GM18507 (cell line): Measurements from ENCODE around the gene CBR3.
"Not testable (repeated sequence)": the region's sequence is repeated elsewhere in the genome, so short reads cannot be mapped to it uniquely, and the experiment has no call there.

Source experiments
- DNase-seq: peaks from one replicate; pipeline ENCODE4 v3.0.0; 2011; ENCODE audit warnings: low read depth; ENCODE audit not compliant: insufficient read length; ENCODE audit errors: extremely low spot score
- FAIRE-seq: peaks from 2 replicates; lab custom pipeline; 2011; peaks lifted over from hg19 to GRCh38; lab: Jason Lieb, UNC

CBR3 gene

GRCh38 chr21:36134803-36135390 is at the start of gene CBR3:
Gene CBR3 (plus strand): TSS chr21:36135079. CDS start chr21:36135193, 114 bp downstream.
- no peak for FAIRE-seq
- DNase-seq, result no peak

DNA sequence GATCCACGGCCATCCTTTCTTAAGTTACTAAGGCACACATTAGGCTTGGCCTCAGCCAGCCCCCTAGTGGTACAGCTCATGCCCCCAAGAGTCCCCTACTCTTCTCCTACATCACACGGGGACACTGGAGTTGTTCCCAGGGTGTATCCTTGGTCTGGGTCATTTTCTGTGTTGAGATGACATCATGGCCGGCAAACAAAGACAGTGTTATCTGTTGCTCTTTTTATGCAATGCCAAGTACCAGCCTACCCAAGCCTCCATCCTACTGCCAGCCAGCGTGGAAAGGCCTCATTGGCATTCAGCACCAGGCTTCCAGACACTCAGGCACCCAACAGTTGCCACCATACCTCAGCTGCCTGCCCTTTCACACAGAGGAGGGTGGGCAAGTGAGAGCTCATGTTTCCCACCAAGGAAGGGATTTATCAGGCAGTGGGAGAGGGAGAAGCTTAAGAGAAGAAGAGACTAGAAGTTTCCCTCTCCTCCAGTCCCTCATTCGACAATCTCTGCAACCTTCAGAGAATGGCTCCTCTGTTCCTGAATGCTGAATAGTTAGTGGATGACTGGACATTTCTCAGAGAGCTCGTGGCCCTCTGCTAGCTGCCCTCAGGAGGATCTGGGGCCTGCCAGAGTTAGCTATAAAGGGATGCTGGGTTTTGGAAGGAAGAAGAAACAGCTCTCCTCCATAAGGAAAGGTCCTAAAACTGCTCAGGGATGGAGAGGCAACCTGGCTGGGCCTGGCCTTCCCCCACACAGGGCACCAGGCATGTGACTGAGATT is 47.3 kb upstream of the CBR3 start:
- no peak for FAIRE-seq

DNA sequence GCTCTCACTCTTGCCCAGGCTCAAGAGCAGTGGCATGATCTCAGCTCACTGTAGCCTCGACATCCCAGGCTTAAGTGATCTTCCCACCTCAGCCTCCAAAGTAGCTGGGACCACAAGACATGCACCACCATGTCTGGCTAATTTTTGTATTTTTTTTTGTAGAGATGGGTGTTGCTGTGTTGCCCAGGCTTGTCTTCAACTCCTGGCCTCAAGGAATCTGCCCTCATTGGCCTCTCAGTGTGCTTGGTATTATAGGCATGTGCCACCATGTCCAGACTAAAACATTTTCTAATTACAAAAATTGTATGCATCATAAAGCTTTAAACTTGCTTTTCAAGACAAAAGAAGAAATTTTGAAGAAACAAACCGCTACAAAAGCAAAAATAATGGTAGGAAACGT is 44.9 kb upstream of the CBR3 start:
- FAIRE-seq, result no peak
- DNase-seq, result no peak

More for the DNA sequence above, 47.3 kb upstream of the CBR3 start:
- DNase-seq, result no peak

DNA sequence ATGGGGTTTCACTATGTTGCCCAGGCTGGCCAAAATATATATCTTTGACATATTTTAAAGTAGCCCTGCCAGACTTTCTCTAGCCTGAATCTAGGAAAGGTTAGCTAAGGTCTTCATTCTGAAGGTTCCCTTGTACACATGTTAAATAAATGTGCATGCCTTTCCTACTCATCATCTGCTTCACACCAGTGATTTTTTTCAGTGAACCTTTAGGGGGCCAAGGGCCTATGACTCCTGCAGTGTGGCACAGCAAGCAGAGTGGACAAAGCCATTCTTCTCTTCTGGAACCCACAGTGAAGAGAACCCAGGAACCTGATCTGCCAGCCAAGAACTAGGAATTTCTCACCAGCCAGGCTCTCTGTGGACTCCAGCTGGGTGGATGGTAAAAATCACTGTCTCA is 42.2 kb upstream of the CBR3 start:
- no peak for DNase-seq
- no peak for FAIRE-seq

DNA sequence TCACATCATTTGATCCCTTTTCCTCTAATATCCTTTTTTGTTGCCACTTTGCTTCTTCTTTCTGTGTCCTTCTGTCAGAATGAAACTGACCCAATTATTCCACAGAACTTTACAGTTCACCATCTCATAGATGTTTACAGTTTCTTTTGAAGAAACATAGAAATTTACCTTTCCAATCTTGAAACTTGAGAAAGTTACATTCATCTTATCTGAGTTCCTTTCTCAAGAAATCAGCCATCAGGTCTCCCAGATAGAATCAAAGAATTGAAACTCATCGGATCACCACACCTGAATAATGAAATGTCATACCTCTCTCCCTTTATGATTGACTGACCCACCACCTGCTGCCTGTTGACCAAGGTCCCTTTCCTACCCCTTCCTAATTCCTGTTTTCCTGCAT is 41.4 kb upstream of the CBR3 start:
- no peak for DNase-seq

GRCh38 chr21:36096398-36097290 is 38.2 kb upstream of the CBR3 start:
- no peak for DNase-seq
- no peak for FAIRE-seq

More for the DNA sequence above, 41.4 kb upstream of the CBR3 start:
- no peak for FAIRE-seq

- DNase-seq (no peak), FAIRE-seq (peak; percentile 60)
Measured at GRCh38 chr21:36097427-36098181, 37.3 kb upstream of the CBR3 start.

DNA sequence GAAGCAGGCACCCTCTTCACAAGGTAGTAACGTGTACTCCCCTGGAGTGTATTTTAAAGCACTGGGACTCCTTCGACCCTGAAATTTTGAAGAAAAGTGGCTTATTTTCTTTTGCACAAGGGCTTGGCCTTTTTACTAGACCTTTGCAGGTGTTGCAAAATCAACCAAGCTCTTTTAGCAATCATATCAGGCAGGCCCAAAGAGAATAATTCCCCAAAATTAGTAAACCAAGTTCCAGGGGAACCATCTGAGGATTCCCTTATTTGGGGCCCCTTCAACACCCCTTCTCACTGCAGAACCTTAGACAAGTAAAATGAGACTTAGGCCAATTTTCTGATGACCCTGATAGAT is 36.7 kb upstream of the CBR3 start:
- FAIRE-seq (no peak), DNase-seq (no peak)

DNA sequence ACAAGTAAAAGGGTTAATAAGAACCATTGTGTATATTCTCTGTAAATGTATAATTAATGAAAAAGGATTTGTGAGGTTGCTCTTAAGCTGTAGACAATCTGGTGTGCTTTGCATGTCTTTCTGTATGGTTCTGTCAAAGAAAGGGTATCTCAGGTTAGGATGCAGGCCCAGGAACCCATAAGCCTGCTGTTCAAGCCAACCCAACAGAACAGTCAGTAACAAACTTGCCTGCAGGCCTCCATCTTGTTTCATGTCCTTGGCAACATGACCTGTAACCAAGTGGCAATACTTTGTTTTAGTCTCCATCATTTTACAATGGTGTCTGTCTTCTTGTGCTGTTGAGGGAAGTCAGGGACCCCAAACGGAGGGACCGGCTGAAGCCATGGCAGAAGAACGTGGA is 35.9 kb upstream of the CBR3 start:
- FAIRE-seq, result no peak
- no peak for DNase-seq

DNA sequence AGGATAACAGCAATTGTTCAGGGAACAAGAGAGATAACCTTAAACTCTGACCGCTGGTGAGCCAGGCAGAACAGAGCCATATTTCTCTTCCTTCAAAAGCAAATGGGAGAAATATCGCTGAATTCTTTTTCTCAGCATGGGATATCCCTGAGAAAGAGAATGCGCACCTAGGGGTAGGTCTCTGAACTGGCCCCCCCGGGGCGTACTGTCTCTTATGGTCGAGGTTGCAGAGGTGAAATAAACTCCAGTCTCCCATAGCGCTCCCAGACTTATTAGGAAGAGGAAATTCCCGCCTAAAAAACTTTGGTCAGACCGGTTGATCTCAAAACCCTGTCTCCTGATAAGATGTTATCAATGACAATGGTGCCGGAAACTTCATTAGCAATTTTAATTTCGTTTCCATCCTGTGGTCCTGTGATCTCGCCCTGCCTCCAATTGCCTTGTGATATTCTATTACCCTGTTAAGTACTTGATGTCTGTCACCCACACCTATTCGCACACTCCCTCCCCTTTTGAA is 35.1 kb upstream of the CBR3 start:
- not testable (repeated sequence) for DNase-seq, FAIRE-seq

DNA sequence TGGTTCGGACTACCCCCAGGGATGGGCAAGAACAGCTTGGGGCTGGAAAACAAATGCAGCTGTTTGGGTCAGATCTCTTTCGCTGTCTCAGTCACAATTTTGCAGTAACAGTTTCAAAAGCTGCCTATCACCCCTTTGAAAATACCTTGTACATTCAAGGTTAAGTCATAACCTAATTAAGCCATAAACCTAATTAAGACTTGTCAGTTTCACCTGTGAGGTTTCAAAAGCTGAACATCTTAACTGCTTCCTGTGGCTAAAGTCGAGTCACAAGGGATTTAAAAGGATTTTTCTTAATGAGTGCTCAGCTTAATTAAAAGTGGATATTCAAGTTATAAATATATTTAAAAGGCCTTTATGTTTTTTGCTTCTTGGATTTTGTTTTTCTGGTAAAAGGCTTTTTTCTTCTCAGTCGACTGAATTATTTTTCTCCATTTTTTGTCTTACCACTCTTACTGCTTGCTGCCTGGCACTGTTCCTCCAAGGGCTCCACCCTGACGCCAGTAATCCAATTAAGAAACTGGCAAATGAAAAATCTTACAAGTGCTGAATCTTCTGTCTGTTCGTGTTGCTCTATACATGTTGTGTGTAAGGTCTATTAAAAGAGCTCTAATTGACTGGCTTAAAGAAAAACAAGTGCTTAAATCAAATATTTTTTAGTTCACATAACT is 33.8 kb upstream of the CBR3 start:
- FAIRE-seq (no peak), DNase-seq (no peak)

GRCh38 chr21:36103434-36103833 is 31.4 kb upstream of the CBR3 start:
- FAIRE-seq (no peak), DNase-seq (no peak)

- FAIRE-seq (no peak), DNase-seq (no peak)
Measured at GRCh38 chr21:36104317-36105300, 30.3 kb upstream of the CBR3 start.

DNA sequence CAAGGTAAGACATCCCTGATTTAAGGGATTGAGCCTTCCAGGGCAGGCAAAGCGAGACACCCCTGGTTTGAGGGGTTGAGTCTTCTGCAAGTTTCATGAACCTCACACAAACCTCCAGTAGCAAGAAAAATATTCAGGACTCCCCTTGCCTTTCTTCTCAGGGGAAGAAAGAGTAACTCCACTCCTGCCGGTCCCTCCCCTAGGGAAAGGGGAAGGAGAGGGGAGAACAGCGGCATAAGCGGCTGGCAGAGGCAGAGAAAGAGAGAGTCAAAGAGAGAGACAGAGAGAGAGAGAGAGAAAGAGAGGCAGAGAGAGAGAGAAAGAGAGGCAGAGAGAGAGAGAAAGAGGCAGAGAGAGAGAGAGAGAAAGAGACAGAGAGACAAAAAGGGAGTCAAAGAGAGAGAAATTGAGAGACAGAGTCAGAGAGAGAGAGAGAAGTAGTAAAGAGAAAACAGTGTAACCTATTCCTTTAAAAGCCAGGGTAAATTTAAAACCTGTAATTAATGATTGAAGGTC is 29.5 kb upstream of the CBR3 start:
- FAIRE-seq, result no peak

DNA sequence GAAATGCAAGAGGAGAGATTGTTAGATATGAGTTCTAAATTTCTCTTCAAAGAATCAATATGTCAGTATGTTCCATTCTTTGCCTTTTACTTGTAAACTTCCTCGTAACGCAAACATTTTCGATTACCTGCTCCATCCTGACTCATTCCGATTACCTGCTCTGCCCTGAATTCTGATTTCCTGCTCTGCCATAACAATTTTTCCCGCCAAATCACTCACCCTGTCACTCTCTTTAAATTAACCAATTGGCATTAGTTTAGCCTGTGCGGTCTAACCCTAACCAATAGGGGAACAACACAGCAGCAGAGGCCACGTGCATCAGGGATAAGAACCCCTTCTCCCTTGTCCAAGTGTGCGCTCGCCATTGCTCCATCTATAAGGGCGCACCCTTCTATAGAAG is 25.0 kb upstream of the CBR3 start:
- no peak for FAIRE-seq
- no peak for DNase-seq

More for the DNA sequence above, 29.5 kb upstream of the CBR3 start:
- DNase-seq, result no peak

DNA sequence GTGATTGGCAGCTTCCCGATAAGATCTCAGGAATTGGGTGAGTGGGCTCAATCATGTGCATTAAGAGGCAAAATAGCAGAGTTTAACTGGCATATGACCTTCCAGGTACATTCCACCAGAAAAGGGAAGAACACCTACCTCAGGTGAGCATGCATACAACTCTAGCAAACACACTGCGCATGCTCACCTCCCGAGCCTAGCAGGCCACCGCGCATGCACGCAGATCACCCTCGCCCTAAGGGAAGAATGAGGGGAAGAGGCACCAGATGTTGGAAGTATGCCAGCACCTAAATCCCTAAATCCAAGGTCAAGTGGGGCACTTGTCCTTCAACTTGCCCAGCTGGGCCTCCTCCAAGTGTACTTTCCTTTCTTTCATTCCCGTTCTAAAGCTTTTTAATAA is 23.6 kb upstream of the CBR3 start:
- FAIRE-seq, result no peak
- DNase-seq, result no peak

GRCh38 chr21:36113647-36114428 is 21.0 kb upstream of the CBR3 start:
- FAIRE-seq, result no peak
- no peak for DNase-seq
